Liver (tissue), 9 donors: ENCODE measurements around the gene POFUT1. TPM values are rescaled to one million over a fixed set of nuclear protein-coding genes. Genes with fewer than 3 reads are reported as not detected.
A peak's percentile ranks its signal among the peaks of the same experiment; 100 is the strongest.

Experiments
- DNase-seq: peaks from one replicate; pipeline ENCODE4 v3.0.0-alpha.2; 2017; ENCODE audit warnings: low spot score
- H3K27ac ChIP-seq, 2 donors: one replicate each; pipeline ENCODE4 v1.7.0; 2013; ENCODE audit warnings: inconsistent platforms in 2 of 2, low read length in 2 of 2, control low read depth in 1 of 2, low read depth in 1 of 2, mild to moderate bottlenecking in 1 of 2
- H3K27me3 ChIP-seq, 4 donors: one replicate each; pipeline versions ENCODE4 v1.6.1 to v1.7.0; 2013; ENCODE audit warnings: low read length in 3 of 4, inconsistent platforms in 1 of 4, mild to moderate bottlenecking in 1 of 4, moderate library complexity in 1 of 4; ENCODE audit not compliant: control insufficient read depth in 4 of 4, insufficient read depth in 4 of 4
- H3K36me3 ChIP-seq, 4 donors: one replicate each; pipeline versions ENCODE4 v1.6.1 to v1.7.0; 2013; ENCODE audit warnings: low read length in 3 of 4, mild to moderate bottlenecking in 3 of 4, low read depth in 1 of 4, moderate library complexity in 1 of 4; ENCODE audit not compliant: control insufficient read depth in 4 of 4, insufficient read depth in 3 of 4
- H3K4me1 ChIP-seq, 4 donors: one replicate each; pipeline versions ENCODE4 v1.6.1 to v1.7.0; 2013; ENCODE audit warnings: low read length in 3 of 4, mild to moderate bottlenecking in 3 of 4, moderate library complexity in 1 of 4; ENCODE audit not compliant: control insufficient read depth in 4 of 4, insufficient read depth in 4 of 4
- H3K4me3 ChIP-seq, 3 donors: one replicate each; pipeline versions ENCODE4 v1.6.1 to v1.7.0; 2013; ENCODE audit warnings: low read length in 3 of 3, control low read depth in 1 of 3, low read depth in 1 of 3, mild to moderate bottlenecking in 1 of 3
- H3K9ac ChIP-seq, 2 donors: one replicate each; pipeline ENCODE4 v1.7.0; 2013; ENCODE audit warnings: low read length in 2 of 2, mild to moderate bottlenecking in 2 of 2, moderate library complexity in 2 of 2, control low read depth in 1 of 2, low read depth in 1 of 2
- H3K9me3 ChIP-seq, 4 donors: one replicate each; pipeline versions ENCODE4 v1.6.1 to v1.7.0; 2013; ENCODE audit warnings: low read length in 3 of 4; ENCODE audit not compliant: control insufficient read depth in 4 of 4
- EGR1 ChIP-seq, 2 donors: IDR thresholded peaks; 2 replicates each; pipeline ENCODE4 v1.6.1; 2016 to 2018; ENCODE audit warnings: antibody characterized with exemption in 2 of 2, low read depth in 2 of 2
- FOXA1 ChIP-seq: IDR thresholded peaks from 2 replicates; pipeline ENCODE4 v1.6.1; 2016; ENCODE audit warnings: antibody characterized with exemption
- FOXA2 ChIP-seq: IDR thresholded peaks from 2 replicates; pipeline ENCODE4 v1.6.1; 2016; ENCODE audit warnings: antibody characterized with exemption
- GABPA ChIP-seq, 2 donors: IDR thresholded peaks in 1 of 2; conservative IDR thresholded peaks in 1 of 2; 2 replicates each; pipeline ENCODE4 v1.6.1; 2016; ENCODE audit warnings: antibody characterized with exemption in 2 of 2, mild to moderate bottlenecking in 1 of 2, moderate library complexity in 1 of 2
- HNF4A ChIP-seq, 2 donors: conservative IDR thresholded peaks; 2 replicates each; pipeline ENCODE4 v1.6.1; 2016; ENCODE audit warnings: antibody characterized with exemption in 2 of 2, mild to moderate bottlenecking in 2 of 2
- HNF4G ChIP-seq: IDR thresholded peaks from 2 replicates; pipeline ENCODE4 v1.6.1; 2016; ENCODE audit warnings: antibody characterized with exemption
- JUND ChIP-seq, 2 donors: IDR thresholded peaks; 2 replicates each; pipeline ENCODE4 v1.6.1; 2016; ENCODE audit warnings: antibody characterized with exemption in 2 of 2
- NR2F2 ChIP-seq: IDR thresholded peaks from 2 replicates; pipeline ENCODE4 v1.6.1; 2016; ENCODE audit warnings: antibody characterized with exemption
- RAD21 ChIP-seq, 2 donors: IDR thresholded peaks; 2 replicates each; pipeline ENCODE4 v1.6.1; 2016; ENCODE audit warnings: antibody characterized with exemption in 2 of 2, mild to moderate bottlenecking in 2 of 2
- RXRA ChIP-seq, 2 donors: IDR thresholded peaks; 2 replicates each; pipeline ENCODE4 v1.6.1; 2017 to 2018; ENCODE audit warnings: antibody characterized with exemption in 2 of 2, mild to moderate bottlenecking in 1 of 2
- SP1 ChIP-seq: IDR thresholded peaks from 2 replicates; pipeline ENCODE4 v1.6.1; 2018; ENCODE audit warnings: antibody characterized with exemption, mild to moderate bottlenecking
- TAF1 ChIP-seq: conservative IDR thresholded peaks from 2 replicates; pipeline ENCODE4 v1.6.1; 2016; ENCODE audit warnings: antibody characterized with exemption, mild to moderate bottlenecking
- YY1 ChIP-seq: IDR thresholded peaks from 2 replicates; pipeline ENCODE4 v1.6.1; 2016; ENCODE audit warnings: antibody characterized with exemption, mild to moderate bottlenecking
- WGBS: extraction: QIAGEN DNeasy Blood & Tissue Kit; methylation state at CpG from one replicate; pipeline ENCODE4 v1.1.7; 2013; 5-methylcytosine and 5-hydroxymethylcytosine counted together
- polyA plus RNA-seq, 2 donors: library from polyadenylated mRNA; stranded (reverse) in 1 of 2; unstranded in 1 of 2; fragments of 200-250 nt in 1 of 2; fragments of >200 nt in 1 of 2; fragmentation: Nextera tagmentation in 1 of 2; extraction: Ambion mirVana in 1 of 2; gene quantifications; one replicate each; pipeline versions ENCODE4 v1.2.1 to v1.2.3, GENCODE V29; 2013 to 2015
- total RNA-seq, 2 donors: library from RNA; depleted of rRNA; stranded (reverse); fragments of >200 nt; gene quantifications; one replicate each; pipeline ENCODE4 v1.2.3, GENCODE V29; 2014
- TF ChIP-seq, protein P1 (sequence below): IDR thresholded peaks from 2 replicates; pipeline ENCODE4 v1.6.1; 2016; ENCODE audit warnings: antibody characterized with exemption
- TF ChIP-seq, protein P2 (sequence below): IDR thresholded peaks from 2 replicates; pipeline ENCODE4 v1.6.1; 2016; ENCODE audit warnings: antibody characterized with exemption
- TF ChIP-seq, protein P3 (sequence below): fragments of 150-350 bp; IDR thresholded peaks from 2 replicates; pipeline ENCODE4 v1.5.1; 2017; ENCODE audit warnings: improper control_type of control experiment, low read depth, low read length; ENCODE audit not compliant: missing input control
- TF ChIP-seq, protein P4 (sequence below): IDR thresholded peaks from 2 replicates; pipeline ENCODE4 v1.6.1; 2016; ENCODE audit warnings: antibody characterized with exemption, mild to moderate bottlenecking
- TF ChIP-seq, protein P5 (sequence below): IDR thresholded peaks from 2 replicates; pipeline ENCODE4 v1.6.1; 2016; ENCODE audit warnings: antibody characterized with exemption
- donor health status: healthy.
- donor health status: healthy.
- donor health status: healthy.
- donor health status: healthy.
- donor health status: healthy.

POFUT1 gene
- total and polyA plus RNA-seq, 4 donors = 14.6 to 43.3 (median 24.8) TPM

DNA sequence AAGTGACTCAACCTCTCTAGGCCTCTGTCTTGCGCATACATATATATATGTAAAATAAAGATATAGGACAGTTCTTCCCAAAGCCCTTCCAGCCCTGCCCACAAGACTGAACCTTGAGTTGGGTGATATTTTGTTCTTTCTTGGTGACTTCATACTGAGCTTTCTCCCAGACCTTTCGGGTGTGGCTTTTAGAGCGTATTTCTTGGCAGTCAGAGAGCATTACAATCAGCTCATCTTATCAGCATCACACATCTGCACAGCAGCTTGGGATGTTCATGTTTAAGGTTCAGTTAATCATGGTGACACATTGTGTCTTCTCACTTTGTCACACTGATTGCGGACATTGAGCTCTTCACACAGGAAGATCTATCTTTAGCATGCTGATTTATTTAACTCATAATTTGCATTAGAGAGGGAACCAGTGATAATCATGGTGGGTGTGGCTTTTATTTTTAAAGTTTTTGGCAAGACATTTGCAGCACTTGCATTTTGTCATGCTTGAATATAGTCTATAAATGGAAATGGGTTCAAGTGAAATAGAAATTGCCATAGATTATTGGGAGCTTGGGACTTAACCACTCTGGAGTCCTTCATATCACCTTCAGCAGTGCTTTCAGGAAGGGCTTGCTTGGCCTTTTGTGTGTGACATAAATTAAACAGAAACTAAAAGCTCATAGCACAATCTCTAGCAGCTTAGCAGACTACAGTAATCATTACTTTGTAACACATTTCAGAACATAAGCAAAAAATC is 78.1 kb downstream of the POFUT1 start:
- Histone ChIP-seq H3K9me3 (no peaks in the 10 kb centered on the region), H3K4me1 (peaks cover 9 to 45% (median 35%) of the 10 kb centered on the region in 4 donors), H3K27me3 (no peaks in the 10 kb centered on the region), H3K27ac (peak overlapping the region in 1 of 2 donors; percentile 24), H3K4me3 (no peak overlapping the region), H3K9ac (peak overlapping the region in 1 of 2 donors; percentile 49), H3K36me3 (no peaks in the 10 kb centered on the region)
- TF ChIP-seq HNF4A (conservative IDR thresholded peaks at IDR 0.05) (no peak), JUND (IDR thresholded peaks at IDR 0.05) (no peak), FOXA2 (no peak), YY1 (no peak), RXRA (IDR thresholded peaks at IDR 0.05) (no peak), TAF1 (no peak), HNF4G (no peak), NR2F2 (no peak), EGR1 (IDR thresholded peaks at IDR 0.05; ENCODE audit: low read depth in 2 of 2) (no peak), RAD21 (IDR thresholded peaks at IDR 0.05) (no peak), SP1 (no peak), FOXA1 (no peak), GABPA (IDR thresholded peaks at IDR 0.05 in 1 of 2, conservative IDR thresholded peaks at IDR 0.05 in 1 of 2) (no peak)
- TF ChIP-seq, protein P1, sequence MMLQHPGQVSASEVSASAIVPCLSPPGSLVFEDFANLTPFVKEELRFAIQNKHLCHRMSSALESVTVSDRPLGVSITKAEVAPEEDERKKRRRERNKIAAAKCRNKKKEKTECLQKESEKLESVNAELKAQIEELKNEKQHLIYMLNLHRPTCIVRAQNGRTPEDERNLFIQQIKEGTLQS = no peak
- TF ChIP-seq, protein P2, sequence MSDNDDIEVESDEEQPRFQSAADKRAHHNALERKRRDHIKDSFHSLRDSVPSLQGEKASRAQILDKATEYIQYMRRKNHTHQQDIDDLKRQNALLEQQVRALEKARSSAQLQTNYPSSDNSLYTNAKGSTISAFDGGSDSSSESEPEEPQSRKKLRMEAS = no peak
- TF ChIP-seq, protein P3, sequence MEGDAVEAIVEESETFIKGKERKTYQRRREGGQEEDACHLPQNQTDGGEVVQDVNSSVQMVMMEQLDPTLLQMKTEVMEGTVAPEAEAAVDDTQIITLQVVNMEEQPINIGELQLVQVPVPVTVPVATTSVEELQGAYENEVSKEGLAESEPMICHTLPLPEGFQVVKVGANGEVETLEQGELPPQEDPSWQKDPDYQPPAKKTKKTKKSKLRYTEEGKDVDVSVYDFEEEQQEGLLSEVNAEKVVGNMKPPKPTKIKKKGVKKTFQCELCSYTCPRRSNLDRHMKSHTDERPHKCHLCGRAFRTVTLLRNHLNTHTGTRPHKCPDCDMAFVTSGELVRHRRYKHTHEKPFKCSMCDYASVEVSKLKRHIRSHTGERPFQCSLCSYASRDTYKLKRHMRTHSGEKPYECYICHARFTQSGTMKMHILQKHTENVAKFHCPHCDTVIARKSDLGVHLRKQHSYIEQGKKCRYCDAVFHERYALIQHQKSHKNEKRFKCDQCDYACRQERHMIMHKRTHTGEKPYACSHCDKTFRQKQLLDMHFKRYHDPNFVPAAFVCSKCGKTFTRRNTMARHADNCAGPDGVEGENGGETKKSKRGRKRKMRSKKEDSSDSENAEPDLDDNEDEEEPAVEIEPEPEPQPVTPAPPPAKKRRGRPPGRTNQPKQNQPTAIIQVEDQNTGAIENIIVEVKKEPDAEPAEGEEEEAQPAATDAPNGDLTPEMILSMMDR = no peak
- TF ChIP-seq, protein P4, sequence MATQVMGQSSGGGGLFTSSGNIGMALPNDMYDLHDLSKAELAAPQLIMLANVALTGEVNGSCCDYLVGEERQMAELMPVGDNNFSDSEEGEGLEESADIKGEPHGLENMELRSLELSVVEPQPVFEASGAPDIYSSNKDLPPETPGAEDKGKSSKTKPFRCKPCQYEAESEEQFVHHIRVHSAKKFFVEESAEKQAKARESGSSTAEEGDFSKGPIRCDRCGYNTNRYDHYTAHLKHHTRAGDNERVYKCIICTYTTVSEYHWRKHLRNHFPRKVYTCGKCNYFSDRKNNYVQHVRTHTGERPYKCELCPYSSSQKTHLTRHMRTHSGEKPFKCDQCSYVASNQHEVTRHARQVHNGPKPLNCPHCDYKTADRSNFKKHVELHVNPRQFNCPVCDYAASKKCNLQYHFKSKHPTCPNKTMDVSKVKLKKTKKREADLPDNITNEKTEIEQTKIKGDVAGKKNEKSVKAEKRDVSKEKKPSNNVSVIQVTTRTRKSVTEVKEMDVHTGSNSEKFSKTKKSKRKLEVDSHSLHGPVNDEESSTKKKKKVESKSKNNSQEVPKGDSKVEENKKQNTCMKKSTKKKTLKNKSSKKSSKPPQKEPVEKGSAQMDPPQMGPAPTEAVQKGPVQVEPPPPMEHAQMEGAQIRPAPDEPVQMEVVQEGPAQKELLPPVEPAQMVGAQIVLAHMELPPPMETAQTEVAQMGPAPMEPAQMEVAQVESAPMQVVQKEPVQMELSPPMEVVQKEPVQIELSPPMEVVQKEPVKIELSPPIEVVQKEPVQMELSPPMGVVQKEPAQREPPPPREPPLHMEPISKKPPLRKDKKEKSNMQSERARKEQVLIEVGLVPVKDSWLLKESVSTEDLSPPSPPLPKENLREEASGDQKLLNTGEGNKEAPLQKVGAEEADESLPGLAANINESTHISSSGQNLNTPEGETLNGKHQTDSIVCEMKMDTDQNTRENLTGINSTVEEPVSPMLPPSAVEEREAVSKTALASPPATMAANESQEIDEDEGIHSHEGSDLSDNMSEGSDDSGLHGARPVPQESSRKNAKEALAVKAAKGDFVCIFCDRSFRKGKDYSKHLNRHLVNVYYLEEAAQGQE = no peak
- TF ChIP-seq, protein P5, sequence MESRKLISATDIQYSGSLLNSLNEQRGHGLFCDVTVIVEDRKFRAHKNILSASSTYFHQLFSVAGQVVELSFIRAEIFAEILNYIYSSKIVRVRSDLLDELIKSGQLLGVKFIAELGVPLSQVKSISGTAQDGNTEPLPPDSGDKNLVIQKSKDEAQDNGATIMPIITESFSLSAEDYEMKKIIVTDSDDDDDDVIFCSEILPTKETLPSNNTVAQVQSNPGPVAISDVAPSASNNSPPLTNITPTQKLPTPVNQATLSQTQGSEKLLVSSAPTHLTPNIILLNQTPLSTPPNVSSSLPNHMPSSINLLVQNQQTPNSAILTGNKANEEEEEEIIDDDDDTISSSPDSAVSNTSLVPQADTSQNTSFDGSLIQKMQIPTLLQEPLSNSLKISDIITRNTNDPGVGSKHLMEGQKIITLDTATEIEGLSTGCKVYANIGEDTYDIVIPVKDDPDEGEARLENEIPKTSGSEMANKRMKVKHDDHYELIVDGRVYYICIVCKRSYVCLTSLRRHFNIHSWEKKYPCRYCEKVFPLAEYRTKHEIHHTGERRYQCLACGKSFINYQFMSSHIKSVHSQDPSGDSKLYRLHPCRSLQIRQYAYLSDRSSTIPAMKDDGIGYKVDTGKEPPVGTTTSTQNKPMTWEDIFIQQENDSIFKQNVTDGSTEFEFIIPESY = no peak
- no peak for DNase-seq
- WGBS = 66% methylated on average over 4 of the region's 4 CpGs
